ENCODE data around the gene TP73.

Gene TP73

DNA sequence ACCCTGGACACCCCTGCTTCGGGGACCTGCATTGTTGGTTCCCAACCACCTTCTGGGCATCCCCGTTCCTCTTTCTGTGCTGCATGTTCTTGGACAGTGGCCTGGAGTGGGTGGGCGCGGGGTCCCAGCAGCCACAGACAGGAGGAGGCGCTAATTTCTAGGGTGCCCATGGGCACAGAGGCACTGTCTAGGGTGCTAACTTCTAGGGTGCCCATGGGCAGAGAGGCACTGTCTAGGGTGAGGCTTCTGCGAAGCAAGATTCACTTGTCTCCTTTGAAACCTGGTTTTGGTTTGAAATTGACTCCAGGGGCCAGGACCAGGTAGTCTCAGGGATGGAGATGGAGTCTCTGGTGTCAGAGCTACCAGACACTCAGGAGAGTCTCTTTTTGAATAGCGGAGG lies 40.2 kb upstream of the TP73 start:
- TF ChIP-seq SIN3A (IDR thresholded peaks at IDR 0.05; ENCODE audit: borderline replicate concordance, insufficient read depth, low read length), result no peak
- TF ChIP-seq POLR2AphosphoS5 (IDR thresholded peaks at IDR 0.05; ENCODE audit: low read depth, low read length), result no peak
- TF ChIP-seq TAF1 (IDR thresholded peaks at IDR 0.05; ENCODE audit: borderline replicate concordance, insufficient read depth, low read length), result no peak

DNA sequence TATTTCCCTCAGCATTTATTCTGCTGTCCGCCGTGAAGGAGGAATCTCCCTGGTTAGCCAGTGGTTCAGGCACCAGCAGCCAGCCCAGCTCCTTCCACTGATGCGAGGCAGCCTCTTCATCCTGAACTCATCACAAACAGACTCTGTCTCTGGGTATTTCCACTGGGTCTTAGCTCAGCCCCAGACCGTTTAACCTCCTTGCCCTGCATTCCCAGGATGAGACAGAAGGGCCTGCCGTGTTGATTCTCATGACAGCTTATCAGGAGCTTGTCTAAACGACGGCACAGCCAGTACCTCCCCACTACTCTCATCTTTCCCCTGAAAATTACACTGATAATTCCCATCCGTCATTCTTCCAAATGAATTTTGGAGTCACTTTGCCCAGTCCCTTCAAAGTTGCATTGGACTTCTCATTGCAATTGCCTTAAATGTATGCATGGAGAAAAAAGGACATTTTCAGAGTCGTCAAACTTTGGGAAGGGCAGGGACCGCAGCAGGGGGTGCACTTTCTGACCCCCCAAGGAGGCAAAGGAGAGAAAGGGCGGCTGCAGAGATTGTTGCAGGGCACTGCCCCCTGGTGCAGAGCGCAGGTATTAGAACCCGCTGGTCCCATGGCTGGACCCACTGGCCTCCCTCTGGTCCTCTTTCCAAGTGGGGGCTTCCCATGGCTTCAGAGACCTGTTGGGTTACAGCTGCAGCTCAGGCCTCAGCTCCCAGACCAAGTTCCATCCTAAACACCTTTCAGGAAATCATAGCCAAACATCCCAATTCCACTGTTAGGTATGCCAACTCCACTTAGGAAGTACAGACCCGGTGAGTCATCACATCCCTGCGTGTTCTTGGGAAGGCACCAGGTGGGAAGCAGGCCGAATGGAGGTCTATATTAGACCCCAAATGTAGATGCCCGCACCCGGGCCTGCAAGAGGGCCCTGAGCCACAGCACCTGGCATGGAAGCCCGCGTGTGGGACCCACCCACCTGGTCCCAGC lies 37.3 kb upstream of the TP73 start:
- TF ChIP-seq, protein P1, sequence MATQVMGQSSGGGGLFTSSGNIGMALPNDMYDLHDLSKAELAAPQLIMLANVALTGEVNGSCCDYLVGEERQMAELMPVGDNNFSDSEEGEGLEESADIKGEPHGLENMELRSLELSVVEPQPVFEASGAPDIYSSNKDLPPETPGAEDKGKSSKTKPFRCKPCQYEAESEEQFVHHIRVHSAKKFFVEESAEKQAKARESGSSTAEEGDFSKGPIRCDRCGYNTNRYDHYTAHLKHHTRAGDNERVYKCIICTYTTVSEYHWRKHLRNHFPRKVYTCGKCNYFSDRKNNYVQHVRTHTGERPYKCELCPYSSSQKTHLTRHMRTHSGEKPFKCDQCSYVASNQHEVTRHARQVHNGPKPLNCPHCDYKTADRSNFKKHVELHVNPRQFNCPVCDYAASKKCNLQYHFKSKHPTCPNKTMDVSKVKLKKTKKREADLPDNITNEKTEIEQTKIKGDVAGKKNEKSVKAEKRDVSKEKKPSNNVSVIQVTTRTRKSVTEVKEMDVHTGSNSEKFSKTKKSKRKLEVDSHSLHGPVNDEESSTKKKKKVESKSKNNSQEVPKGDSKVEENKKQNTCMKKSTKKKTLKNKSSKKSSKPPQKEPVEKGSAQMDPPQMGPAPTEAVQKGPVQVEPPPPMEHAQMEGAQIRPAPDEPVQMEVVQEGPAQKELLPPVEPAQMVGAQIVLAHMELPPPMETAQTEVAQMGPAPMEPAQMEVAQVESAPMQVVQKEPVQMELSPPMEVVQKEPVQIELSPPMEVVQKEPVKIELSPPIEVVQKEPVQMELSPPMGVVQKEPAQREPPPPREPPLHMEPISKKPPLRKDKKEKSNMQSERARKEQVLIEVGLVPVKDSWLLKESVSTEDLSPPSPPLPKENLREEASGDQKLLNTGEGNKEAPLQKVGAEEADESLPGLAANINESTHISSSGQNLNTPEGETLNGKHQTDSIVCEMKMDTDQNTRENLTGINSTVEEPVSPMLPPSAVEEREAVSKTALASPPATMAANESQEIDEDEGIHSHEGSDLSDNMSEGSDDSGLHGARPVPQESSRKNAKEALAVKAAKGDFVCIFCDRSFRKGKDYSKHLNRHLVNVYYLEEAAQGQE (IDR thresholded peaks at IDR 0.05; ENCODE audit: insufficient read depth in 1 of 2, low read depth in 2 of 2, low read length in 2 of 2), result no peak

DNA sequence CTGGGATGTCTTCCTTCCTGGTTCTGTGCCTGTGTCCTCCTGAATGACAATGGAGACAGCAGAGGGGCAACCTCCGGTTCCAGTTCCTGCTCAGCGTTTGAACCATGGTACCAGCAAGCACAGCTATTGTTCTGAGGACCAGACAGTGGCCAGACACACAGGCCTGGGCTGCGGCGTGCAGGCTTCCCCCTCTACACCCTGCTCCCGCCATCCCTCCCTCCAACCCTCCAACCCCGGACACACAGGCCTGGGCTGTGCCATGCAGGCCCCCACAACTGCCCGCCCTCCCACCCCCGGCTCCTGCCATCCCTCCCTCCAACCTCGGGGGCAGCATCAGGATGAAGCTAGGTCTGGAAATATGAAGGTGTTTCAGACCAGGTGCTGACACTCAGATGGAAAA lies 35.5 kb upstream of the TP73 start:
- no peak for TF ChIP-seq FOXP2 (optimal IDR thresholded peaks at IDR 0.05; ENCODE audit: borderline replicate concordance, extremely low read depth, extremely low read length, insufficient read depth)
- no peak for TF ChIP-seq POLR2AphosphoS5 (IDR thresholded peaks at IDR 0.05; ENCODE audit: low read depth, low read length)
- no peak for TF ChIP-seq TAF1 (IDR thresholded peaks at IDR 0.05; ENCODE audit: borderline replicate concordance, insufficient read depth, low read length)
- no peak for TF ChIP-seq SIN3A (IDR thresholded peaks at IDR 0.05; ENCODE audit: borderline replicate concordance, insufficient read depth, low read length)
- TF ChIP-seq, protein P1 (IDR thresholded peaks at IDR 0.05; ENCODE audit: insufficient read depth in 1 of 2, low read depth in 2 of 2, low read length in 2 of 2), result no peak

DNA sequence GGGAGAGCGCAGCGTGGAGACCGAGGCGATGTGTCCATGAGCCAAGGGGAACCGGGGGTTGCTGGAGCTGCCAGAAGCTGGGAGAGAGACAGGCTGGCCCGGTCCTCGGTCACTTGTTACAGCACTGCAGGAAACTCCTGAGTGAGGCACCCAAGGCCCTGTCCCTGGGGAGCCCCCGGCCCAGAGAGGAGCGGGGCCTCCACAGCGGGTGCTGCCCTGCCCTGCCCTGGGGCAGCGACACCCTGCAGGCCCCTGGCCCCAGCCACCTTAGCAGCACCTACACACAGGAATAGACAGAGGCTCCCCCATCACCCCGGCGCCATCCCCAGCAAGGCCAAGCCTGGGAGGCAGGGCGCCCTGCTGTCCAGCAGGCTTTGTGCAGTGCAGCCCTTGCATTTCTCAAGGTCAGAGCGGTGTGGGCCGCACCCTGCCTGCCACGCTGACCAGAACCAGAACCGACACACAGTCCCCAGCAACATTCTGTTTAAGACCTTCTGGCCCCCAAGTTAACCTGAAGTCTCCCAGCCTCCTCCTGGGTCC lies 34.4 kb upstream of the TP73 start:
- TF ChIP-seq, protein P1 (IDR thresholded peaks at IDR 0.05; ENCODE audit: insufficient read depth in 1 of 2, low read depth in 2 of 2, low read length in 2 of 2), result no peak
- TF ChIP-seq TAF1 (IDR thresholded peaks at IDR 0.05; ENCODE audit: borderline replicate concordance, insufficient read depth, low read length), result no peak
- no peak for TF ChIP-seq FOXP2 (optimal IDR thresholded peaks at IDR 0.05; ENCODE audit: borderline replicate concordance, extremely low read depth, extremely low read length, insufficient read depth)
- TF ChIP-seq SIN3A (IDR thresholded peaks at IDR 0.05; ENCODE audit: borderline replicate concordance, insufficient read depth, low read length), result no peak
- TF ChIP-seq POLR2AphosphoS5 (IDR thresholded peaks at IDR 0.05; ENCODE audit: low read depth, low read length), result no peak

DNA sequence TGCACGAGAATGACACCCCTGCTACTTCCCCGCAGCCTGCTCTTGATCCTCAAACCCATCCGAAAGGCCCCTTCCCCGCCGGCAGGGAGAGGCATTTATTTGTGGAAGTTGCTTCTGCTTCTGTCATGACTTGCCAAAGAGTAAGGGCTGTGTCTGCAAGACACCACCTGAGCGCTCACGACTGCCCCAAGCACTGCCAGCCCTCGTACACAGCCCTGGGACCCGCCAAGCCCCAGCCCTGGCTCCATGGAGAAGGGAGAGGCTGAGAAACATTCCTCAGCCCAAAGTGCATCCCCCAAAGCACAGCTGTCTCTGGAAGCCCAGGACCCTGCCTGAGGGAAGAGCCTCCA lies 33.8 kb upstream of the TP73 start:
- TF ChIP-seq FOXP2 (optimal IDR thresholded peaks at IDR 0.05; ENCODE audit: borderline replicate concordance, extremely low read depth, extremely low read length, insufficient read depth) (no peak), SIN3A (IDR thresholded peaks at IDR 0.05; ENCODE audit: borderline replicate concordance, insufficient read depth, low read length) (no peak), TAF1 (IDR thresholded peaks at IDR 0.05; ENCODE audit: borderline replicate concordance, insufficient read depth, low read length) (no peak), POLR2AphosphoS5 (IDR thresholded peaks at IDR 0.05; ENCODE audit: low read depth, low read length) (no peak)
- TF ChIP-seq, protein P1 (IDR thresholded peaks at IDR 0.05; ENCODE audit: insufficient read depth in 1 of 2, low read depth in 2 of 2, low read length in 2 of 2), result no peak
